ENCODE measurements around the gene HES5. TPM values are rescaled to one million over a fixed set of nuclear protein-coding genes. Genes with fewer than 3 reads are reported as not detected.
A peak's percentile ranks its signal among the peaks of the same experiment; 100 is the strongest.

HES5 gene
- total and polyA plus RNA-seq, 2 of the 4 experiments (the other 2 are of a cell fraction): not detected

GRCh38 chr1:2556277-2556677 is 26.2 kb upstream of the HES5 start, which contains the start of gene TNFRSF14:
Gene TNFRSF14, plus strand, starts transcription at chr1:2556371. Its CDS starts 294 bp downstream, at chr1:2556665.
- POLR2A ChIA-PET (ENCODE audit: unreplicated experiment): no interaction called here
- Histone ChIP-seq H4K8ac (ENCODE audit: low read depth in 2 of 2, low read length in 2 of 2) (peak within 1 kb of the TSS; percentile 80 to 88), H3K4ac (ENCODE audit: low read depth, low read length) (peak within 1 kb of the TSS; percentile 93), H2BK15ac (ENCODE audit: low read depth, low read length) (peak within 1 kb of the TSS; percentile 61; the same call in 1 of the 3 replicates), H3K4me1 (ENCODE audit: control insufficient read depth, insufficient read depth, low read length) (no peaks in the 10 kb centered on the region), H4K91ac (ENCODE audit: insufficient read depth, low read depth, low read length) (peak within 1 kb of the TSS; percentile 58), H3K36me3 (ENCODE audit: control insufficient read depth, insufficient read depth, low read length) (no peaks in the 10 kb centered on the region), H3K23ac (ENCODE audit: low read depth, low read length) (peak within 1 kb of the TSS; percentile 1; the same call in 1 of the 2 replicates), H3K79me1 (ENCODE audit: low read depth in 1 of 2, low read length in 2 of 2) (no peaks in the 10 kb centered on the region), H2BK120ac (ENCODE audit: low read depth, low read length) (peak within 1 kb of the TSS; percentile 24), H3K27ac (ENCODE audit: insufficient read depth, low read length) (peak within 1 kb of the TSS; percentile 36; the same call in 1 of the 2 replicates), H2AK9ac (replicated peaks; ENCODE audit: low read depth, low read length, poor library complexity) (peak within 1 kb of the TSS; percentile 47), H3K9ac (ENCODE audit: low read depth, low read length) (peak within 1 kb of the TSS; percentile 70), H2BK20ac (ENCODE audit: low read depth, low read length) (peak within 1 kb of the TSS; percentile 58; the same call in 1 of the 2 replicates), H3K56ac (ENCODE audit: extremely low read depth, insufficient read depth, low read length) (peak within 1 kb of the TSS; percentile 10; the same call in 1 of the 2 replicates), H3K14ac (replicated peaks; ENCODE audit: low read depth, low read length) (peak within 1 kb of the TSS; percentile 89), H3K18ac (ENCODE audit: low read depth, low read length) (peak within 1 kb of the TSS; percentile 71; the same call in 1 of the 2 replicates), H2AFZ (replicated peaks; ENCODE audit: low read length, poor library complexity) (peak within 1 kb of the TSS; percentile 98), H3K9me3 (ENCODE audit: control insufficient read depth, insufficient read depth, low read length) (no peaks in the 10 kb centered on the region), H3K27me3 (ENCODE audit: control insufficient read depth, insufficient read depth, low read length) (no peaks in the 10 kb centered on the region; the same call in 1 of the 2 replicates), H2AK5ac (ENCODE audit: low read depth, low read length) (peak within 1 kb of the TSS; percentile 59; the same call in 1 of the 2 replicates), H4K20me1 (ENCODE audit: insufficient read depth, low read length) (no peaks in the 10 kb centered on the region), H3K4me3 (ENCODE audit: insufficient read depth, low read depth, low read length) (peak within 1 kb of the TSS; percentile 44), H3K4me2 (ENCODE audit: low read depth, low read length) (peak within 1 kb of the TSS; percentile 90), H4K5ac (ENCODE audit: low read depth, low read length) (peak within 1 kb of the TSS; percentile 78), H3K9me1 (ENCODE audit: insufficient read depth, low read length) (no peaks in the 10 kb centered on the region), H2BK5ac (ENCODE audit: low read depth, low read length, poor library complexity, severe bottlenecking) (peak within 1 kb of the TSS; percentile 47)
- CTCF ChIA-PET: no interaction called here
- dilution Hi-C loops (cut with HindIII; ENCODE audit: low sequenced_read_pairs, unreplicated experiment) (no loop called here), intact Hi-C loops (cut with micrococcal nuclease) (loop anchor here (1.0 kb wide), 1 partner anchor 87 kb away; no protein-coding TSS in a partner anchor), in situ Hi-C loops (cut with MboI; ENCODE audit: low sequenced_read_pairs) (no loop called here)
- DNase-seq (peak; percentile 35), ATAC-seq (ENCODE audit: low read depth) (peak; percentile 79)
- WGBS, 2 experiments (ENCODE audit: extremely low coverage in 2 of 2, insufficient read length in 1 of 2): 15% methylated on average over 7 of the region's 16 CpGs; no CpG with 5 or more reads in 1 of the 2 experiments
- no TSS peak for BruUV-seq (replicated peaks)
- TF ChIP-seq, protein P1, sequence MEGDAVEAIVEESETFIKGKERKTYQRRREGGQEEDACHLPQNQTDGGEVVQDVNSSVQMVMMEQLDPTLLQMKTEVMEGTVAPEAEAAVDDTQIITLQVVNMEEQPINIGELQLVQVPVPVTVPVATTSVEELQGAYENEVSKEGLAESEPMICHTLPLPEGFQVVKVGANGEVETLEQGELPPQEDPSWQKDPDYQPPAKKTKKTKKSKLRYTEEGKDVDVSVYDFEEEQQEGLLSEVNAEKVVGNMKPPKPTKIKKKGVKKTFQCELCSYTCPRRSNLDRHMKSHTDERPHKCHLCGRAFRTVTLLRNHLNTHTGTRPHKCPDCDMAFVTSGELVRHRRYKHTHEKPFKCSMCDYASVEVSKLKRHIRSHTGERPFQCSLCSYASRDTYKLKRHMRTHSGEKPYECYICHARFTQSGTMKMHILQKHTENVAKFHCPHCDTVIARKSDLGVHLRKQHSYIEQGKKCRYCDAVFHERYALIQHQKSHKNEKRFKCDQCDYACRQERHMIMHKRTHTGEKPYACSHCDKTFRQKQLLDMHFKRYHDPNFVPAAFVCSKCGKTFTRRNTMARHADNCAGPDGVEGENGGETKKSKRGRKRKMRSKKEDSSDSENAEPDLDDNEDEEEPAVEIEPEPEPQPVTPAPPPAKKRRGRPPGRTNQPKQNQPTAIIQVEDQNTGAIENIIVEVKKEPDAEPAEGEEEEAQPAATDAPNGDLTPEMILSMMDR (conservative IDR thresholded peaks at IDR 0.05; ENCODE audit: low read depth, low read length): peak; percentile 7; the same call in 1 of the 2 replicates
- no peak for TF ChIP-seq MXI1 (IDR thresholded peaks at IDR 0.05; ENCODE audit: borderline replicate concordance, low read depth, low read length)
- no peak for TF ChIP-seq CEBPB (IDR thresholded peaks at IDR 0.05; ENCODE audit: low read depth, low read length)
- TF ChIP-seq RAD21 (IDR thresholded peaks at IDR 0.05; ENCODE audit: low read length): no peak
